A549 treated with AZD2906 at 1 μM for 4 hours (cell line): Measurements from ENCODE around the gene FOXQ1. TPM values are rescaled to one million over a fixed set of nuclear protein-coding genes. Genes with fewer than 3 reads are reported as not detected.

ENCODE experiments used
- total RNA-seq: library from RNA; stranded (reverse); fragments of 200-300 nt; extraction: Qiagen RNA extraction; gene quantifications from 5 replicates; pipeline ENCODE4 v1.2.3, GENCODE V29; 2022

The FOXQ1 gene
- total RNA-seq, result 2.7 to 5.3 TPM (median 4.8 TPM) in 5 replicates

DNA sequence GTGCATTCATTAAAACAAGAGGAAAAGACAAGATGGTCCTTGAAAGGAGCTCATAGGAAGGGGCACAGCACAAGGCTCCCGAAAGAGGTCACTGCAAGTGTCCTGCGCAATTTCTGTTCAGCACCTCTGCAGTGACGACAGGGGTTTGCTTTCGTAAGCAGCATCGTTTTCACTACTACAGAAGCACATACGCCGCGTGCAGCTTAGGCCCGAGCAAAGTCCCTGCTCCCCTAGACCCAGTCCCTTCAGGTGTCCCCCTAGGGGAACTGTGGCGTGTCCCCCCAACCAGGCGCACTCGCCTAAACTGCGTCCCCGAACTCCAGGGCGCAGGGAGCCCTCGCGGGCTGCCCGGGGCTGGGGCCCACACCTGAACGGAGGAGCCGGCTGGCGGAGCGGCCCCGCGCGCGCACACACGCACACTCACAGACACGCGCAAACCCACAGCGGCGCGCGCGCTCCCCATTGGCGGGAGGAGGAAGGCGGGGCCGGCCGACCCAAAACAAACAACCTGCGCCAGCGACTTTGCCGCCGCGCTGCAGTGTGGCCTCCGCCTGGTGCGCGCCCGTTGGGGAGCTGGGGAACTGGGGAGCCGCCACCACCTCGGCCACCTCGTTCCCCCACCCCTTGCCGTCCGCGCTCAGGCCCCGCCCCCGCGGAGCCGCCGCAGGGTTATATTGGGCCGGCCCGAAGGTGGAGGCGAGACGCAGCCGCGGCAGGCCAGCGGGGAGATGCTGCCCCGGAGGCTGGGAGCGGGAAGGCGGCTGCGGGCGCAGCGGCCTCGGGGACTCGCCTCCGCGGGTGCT is at the start of gene FOXQ1:
Gene FOXQ1, plus strand, starts transcription at position 699 of the 803 bp plus-strand sequence. CDS start 607 bp downstream, outside the sequence.

Other genes with a start within 250 kb of the FOXQ1 start
- gene FOXF2, start 77.5 kb downstream of the FOXQ1 start, total RNA-seq, result 14.7 to 21.0 TPM (median 19.6 TPM) in 5 replicates